K562 (cell line): ENCODE results near the gene SPRED2. TPM values are rescaled to one million over a fixed set of nuclear protein-coding genes. Genes with fewer than 3 reads are reported as not detected.

Source experiments
- ATAC-seq: fragments of 200-7000 bp; cut with Tn5 transposase; 3 replicates; pipeline ENCODE4 v1.9.1; 2020; ENCODE audit warnings: moderate library complexity
- BruUV-seq: library from RNA; stranded (reverse); fragments of 400-500 nt; replicated peaks from 2 replicates; lab custom pipeline; 2021; lab: Mats Ljungman, UMichigan
- CTCF ChIA-PET: fragments of 300-600 bp; formaldehyde crosslinking; extraction: SDS; loops from one replicate; lab custom pipeline; 2021; ENCODE audit warnings: low intra/inter-chr PET ratio; lab: Yijun Ruan, JAX
- POLR2A ChIA-PET: fragments of 300-600, 350-650 bp; sonication (Branson Sonifier 250); formaldehyde crosslinking; extraction: SDS; loops from one replicate; lab custom pipeline; 2021; ENCODE audit warnings: antibody characterized with exemption, inconsistent platforms; lab: Yijun Ruan, JAX
- DNase-seq, 4 experiments: peaks; one replicate each; pipeline versions ENCODE4 v3.0.0 to v3.0.0-alpha.2; 2011 to 2018; ENCODE audit warnings: low spot score in 3 of 4, mixed read lengths in 3 of 4; ENCODE audit errors: extremely low read depth in 1 of 4
- FAIRE-seq: peaks from 2 replicates; lab custom pipeline; 2011; peaks lifted over from hg19 to GRCh38; lab: Jason Lieb, UNC
- H2AFZ ChIP-seq: 2 replicates; pipeline ENCODE4 v1.6.0; 2011; ENCODE audit warnings: low read depth, low read length, control low read depth, inconsistent platforms
- H3K27ac ChIP-seq: fragments of 200-600 bp; 3 replicates; pipeline ENCODE4 v1.8.0; 2011; ENCODE audit warnings: low read depth, mild to moderate bottlenecking, control low read depth, inconsistent platforms, low read length, moderate library complexity, mixed read lengths; ENCODE audit errors: extremely low read depth
- H3K27me3 ChIP-seq, 2 experiments: fragments of 300-600 bp in 1 of 2; 2 replicates in 1 of 2; 3 replicates in 1 of 2; pipeline versions ENCODE4 v1.6.0 to v1.8.0; 2011; ENCODE audit warnings: inconsistent platforms in 2 of 2, low read length in 2 of 2, mild to moderate bottlenecking in 1 of 2, mixed read lengths in 1 of 2, moderate library complexity in 1 of 2; ENCODE audit not compliant: control insufficient read depth in 2 of 2, insufficient read depth in 2 of 2
- H3K36me3 ChIP-seq: fragments of 300-600 bp; 3 replicates; pipeline ENCODE4 v1.8.0; 2011; ENCODE audit warnings: mild to moderate bottlenecking, low read length, inconsistent platforms; ENCODE audit not compliant: control insufficient read depth, insufficient read depth
- H3K4me1 ChIP-seq, 2 experiments: fragments of 200-600 bp in 1 of 2; replicated peaks in 1 of 2; 2 replicates in 1 of 2; 3 replicates in 1 of 2; pipeline versions ENCODE4 v1.5.1 to v1.8.0; 2011; ENCODE audit warnings: inconsistent platforms in 2 of 2, low read length in 2 of 2, mild to moderate bottlenecking in 1 of 2, mixed read lengths in 1 of 2, moderate library complexity in 1 of 2; ENCODE audit not compliant: control insufficient read depth in 2 of 2, insufficient read depth in 2 of 2
- H3K4me2 ChIP-seq: 2 replicates; pipeline ENCODE4 v1.6.1; 2011; ENCODE audit warnings: low read length, control low read depth, inconsistent platforms, mixed read lengths; ENCODE audit not compliant: insufficient read depth
- H3K4me3 ChIP-seq: fragments of 200-600 bp; sonication (generic), shearing (Covaris generic); 2 replicates; pipeline ENCODE4 v1.5.1; 2016; ENCODE audit warnings: control low read depth, inconsistent platforms
- H3K79me2 ChIP-seq: fragments of 200-600 bp; 3 replicates; pipeline ENCODE4 v1.8.0; 2011; ENCODE audit warnings: low read length, inconsistent platforms; ENCODE audit not compliant: control insufficient read depth, insufficient read depth
- H3K9ac ChIP-seq, 2 experiments: 2 replicates each; pipeline versions ENCODE4 v1.6.0 to v1.6.1; 2011; ENCODE audit warnings: low read depth in 2 of 2, low read length in 2 of 2, control low read depth in 1 of 2, inconsistent platforms in 1 of 2, mild to moderate bottlenecking in 1 of 2, mixed read lengths in 1 of 2; ENCODE audit not compliant: insufficient read depth in 1 of 2
- H3K9me1 ChIP-seq: one replicate; pipeline ENCODE4 v1.6.0; 2011; ENCODE audit warnings: inconsistent platforms, mild to moderate bottlenecking, low read length, moderate library complexity; ENCODE audit not compliant: control insufficient read depth, insufficient read depth
- H3K9me3 ChIP-seq: replicated peaks from 2 replicates; pipeline ENCODE4 v1.5.1; 2011; ENCODE audit warnings: low read depth, low read length, inconsistent platforms; ENCODE audit not compliant: control insufficient read depth, insufficient read depth
- H4K20me1 ChIP-seq: replicated peaks from 2 replicates; pipeline ENCODE4 v1.6.1; 2011; ENCODE audit warnings: low read length, inconsistent platforms, mixed read lengths; ENCODE audit not compliant: control insufficient read depth, insufficient read depth
- ELF1 ChIP-seq: fragments of 200-800 bp; sonication (Bioruptor generic); IDR thresholded peaks from 2 replicates; pipeline ENCODE4 v1.6.1; 2016; ENCODE audit warnings: missing genetic modification characterization, missing compliant biosample characterization
- MED1 ChIP-seq: sonication (generic); formaldehyde crosslinking; IDR thresholded peaks from 2 replicates; pipeline ENCODE4 v1.8.1; 2023; ENCODE audit warnings: missing genetic modification reagents, borderline replicate concordance
- NFE2L1 ChIP-seq: fragments of 450-650 bp; IDR thresholded peaks from 2 replicates; pipeline ENCODE4 v1.6.1; 2016; ENCODE audit warnings: missing genetic modification characterization, low read depth, mild to moderate bottlenecking, missing compliant biosample characterization, moderate library complexity, borderline replicate concordance
- PTTG1 ChIP-seq: fragments of 450-650 bp; IDR thresholded peaks from 2 replicates; pipeline ENCODE4 v1.6.1; 2016; ENCODE audit warnings: low read depth, mild to moderate bottlenecking, missing genetic modification characterization, missing compliant biosample characterization
- RCOR1 ChIP-seq, 2 experiments: IDR thresholded peaks; 2 replicates each; pipeline ENCODE4 v1.6.1; 2012; ENCODE audit warnings: low read depth in 2 of 2, low read length in 2 of 2, borderline replicate concordance in 1 of 2, improper control_type of control experiment in 1 of 2
- SRSF1 ChIP-seq: fragments of 200-400 bp; formaldehyde crosslinking; IDR thresholded peaks from 2 replicates; pipeline ENCODE4 v1.6.1; 2017; ENCODE audit warnings: mild to moderate bottlenecking, low read depth, low read length, moderate library complexity
- ZBTB5 ChIP-seq: fragments of 450-650 bp; IDR thresholded peaks from 2 replicates; pipeline ENCODE4 v1.6.1; 2017; ENCODE audit warnings: antibody characterized with exemption
- WGBS: fragments of 100-300 bp; shearing (Covaris generic); methylation state at CpG from one replicate; pipeline ENCODE4 v1.1.6; 2016; ENCODE audit warnings: low coverage, mixed read lengths; ENCODE audit not compliant: insufficient coverage; ENCODE audit errors: missing lambda C conversion rate; 5-methylcytosine and 5-hydroxymethylcytosine counted together
- in situ Hi-C: fragments of 300-500 bp; cut with MboI; formaldehyde crosslinking; loops from 4 replicates; pipeline ENCODE4 v1.15.0; 2018; ENCODE audit warnings: inconsistent platforms, mixed read lengths
- intact Hi-C: fragments of 100-400 bp; cut with micrococcal nuclease; formaldehyde crosslinking; loops from 2 replicates; pipeline ENCODE4 v1.14.2; 2022
- polyA plus RNA-seq, 8 experiments: library from polyadenylated mRNA; depleted of rRNA in 4 of 8; stranded (reverse) in 5 of 8; unstranded in 3 of 8; fragments of >200 nt; fragmentation: Nextera tagmentation in 2 of 8; fragmentation: Illumina TruSeq in 1 of 8; extraction: Ambion mirVana in 2 of 8; extraction: Trizol in 1 of 8; gene quantifications; 2 replicates each; pipeline versions ENCODE4 v1.2.1 to v1.2.3, GENCODE V29; 2011 to 2014; ENCODE audit warnings: inconsistent platforms in 1 of 8, missing spikeins in 1 of 8
- total RNA-seq, 7 experiments: library from RNA; depleted of rRNA in 6 of 7; stranded (reverse); fragments of >200 nt in 6 of 7; fragmentation: Illumina TruSeq in 2 of 7; extraction: Trizol in 2 of 7; gene quantifications; 2 replicates each; pipeline versions ENCODE4 v1.2.1 to v1.2.3, GENCODE V29; 2011 to 2021; ENCODE audit warnings: low replicate concordance in 1 of 7

The SPRED2 gene
- total and polyA plus RNA-seq, 9 of the 15 experiments (the other 6 are each of a cell fraction or from before 2014, with no cell fraction given), result 4.6 to 50.8 (median 14.1) TPM

GRCh38 chr2:65458999-65459398, 26.6 kb upstream of the SPRED2 start:
- Histone ChIP-seq H3K4me3 (no peak overlapping the region), H3K9ac (no peak overlapping the region), H3K27me3 (no peaks in the 10 kb centered on the region), H3K79me2 (no peaks in the 10 kb centered on the region), H3K36me3 (no peaks in the 10 kb centered on the region), H3K27ac (no peak overlapping the region), H4K20me1 (no peaks in the 10 kb centered on the region)
- CTCF ChIA-PET, result no interaction called here
- in situ Hi-C loops, result no loop called here
- TF ChIP-seq PTTG1 (tag) (no peak), NFE2L1 (tag) (no peak), SRSF1 (no peak), MED1 (CRISPR knock-in tag) (no peak), ELF1 (tag) (no peak), ZBTB5 (no peak), RCOR1 (IDR thresholded peaks at IDR 0.05; ENCODE audit: borderline replicate concordance in 1 of 2, low read depth in 2 of 2, low read length in 2 of 2) (no peak)
- TF ChIP-seq, all 486 proteins: peak for 0
- POLR2A ChIA-PET, result interaction anchor here (0.7 to 3.9 kb wide), 2 partner anchors 20 to 23 kb away, joined by 3 to 21 read pairs; no protein-coding TSS in a partner anchor
- no peak for DNase-seq
- BruUV-seq, result no TSS peak
- ATAC-seq, result no peak; the same call in 2 of the 3 replicates
- WGBS, result 13% methylated on average over 2 of the region's 3 CpGs
- H2AFZ ChIP-seq, result no peak overlapping the region
- no peaks in the 10 kb centered on the region; a peak in 1 of 5 replicates for H3K4me1 ChIP-seq
- no peaks in the 10 kb centered on the region for H3K9me1 ChIP-seq
- H3K9me3 ChIP-seq, result no peaks in the 10 kb centered on the region
- intact Hi-C loops, result no loop called here
- FAIRE-seq, result no peak
- H3K4me2 ChIP-seq, result no peak overlapping the region
